H1 (cell line): Measurements from ENCODE around the gene CHTF18. TPM values are rescaled to one million over a fixed set of nuclear protein-coding genes. Genes with fewer than 3 reads are reported as not detected.
A peak's percentile ranks its signal among the peaks of the same experiment; 100 is the strongest.

Source experiments
- CTCF ChIA-PET: fragments of 300-600 bp; sonication (Branson Sonifier 250); formaldehyde crosslinking; loops from one replicate; lab custom pipeline; 2021; ENCODE audit not compliant: partially characterized antibody; lab: Charles Lee
- POLR2A ChIA-PET: fragments of 300-600 bp; sonication (Branson Sonifier 250); formaldehyde crosslinking; loops from one replicate; lab custom pipeline; 2021; ENCODE audit warnings: inconsistent platforms; ENCODE audit not compliant: partially characterized antibody; lab: Charles Lee
- DNase-seq, 2 experiments: peaks; one replicate each; pipeline versions ENCODE4 v3.0.0 to v3.0.0-alpha.2; 2010 to 2022; ENCODE audit warnings: low spot score in 2 of 2, low read depth in 1 of 2, mixed read lengths in 1 of 2
- FAIRE-seq: peaks from 2 replicates; lab custom pipeline; 2011; peaks lifted over from hg19 to GRCh38; lab: Jason Lieb, UNC
- H2AFZ ChIP-seq: 2 replicates; pipeline ENCODE4 v1.8.1; 2012; ENCODE audit warnings: low read length, inconsistent platforms
- H2AK5ac ChIP-seq: 2 replicates; pipeline ENCODE4 v1.6.1; 2013; ENCODE audit warnings: low read depth, low read length
- H2BK120ac ChIP-seq: replicated peaks from 2 replicates; pipeline ENCODE3; 2013; ENCODE audit warnings: low read depth, low read length, inconsistent platforms
- H2BK12ac ChIP-seq: 2 replicates; pipeline ENCODE4 v1.6.1; 2013; ENCODE audit warnings: low read depth, low read length
- H2BK15ac ChIP-seq: 2 replicates; pipeline ENCODE4 v1.6.1; 2013; ENCODE audit warnings: low read length
- H2BK20ac ChIP-seq: 2 replicates; pipeline ENCODE4 v1.6.1; 2013; ENCODE audit warnings: low read length
- H2BK5ac ChIP-seq: 2 replicates; pipeline ENCODE4 v1.6.1; 2013; ENCODE audit warnings: low read depth, low read length
- H3K14ac ChIP-seq: 2 replicates; pipeline ENCODE4 v1.6.1; 2013; ENCODE audit warnings: inconsistent platforms; ENCODE audit not compliant: insufficient read length
- H3K18ac ChIP-seq: 2 replicates; pipeline ENCODE4 v1.6.1; 2013; ENCODE audit warnings: low read length; ENCODE audit errors: extremely low read depth
- H3K23ac ChIP-seq: 2 replicates; pipeline ENCODE4 v1.6.1; 2013; ENCODE audit warnings: inconsistent platforms; ENCODE audit not compliant: insufficient read length
- H3K23me2 ChIP-seq: 2 replicates; pipeline ENCODE4 v1.6.1; 2013; ENCODE audit warnings: low read depth, low read length
- H3K27ac ChIP-seq: 2 replicates; pipeline ENCODE4 v1.6.1; 2011; ENCODE audit warnings: low read depth, low read length, inconsistent platforms
- H3K27me3 ChIP-seq, 4 experiments: replicated peaks in 1 of 4; 1 replicate in 1 of 4; 2 replicates in 3 of 4; pipeline versions ENCODE4 v1.6.1 to v1.8.1; 2011 to 2013; ENCODE audit warnings: low read length in 3 of 4, mild to moderate bottlenecking in 3 of 4, inconsistent platforms in 2 of 4, mixed read lengths in 2 of 4, moderate library complexity in 1 of 4; ENCODE audit not compliant: control insufficient read depth in 3 of 4, insufficient read depth in 3 of 4; ENCODE audit errors: extremely low read depth in 1 of 4
- H3K36me3 ChIP-seq, 4 experiments: 2 replicates each; pipeline versions ENCODE4 v1.6.1 to v1.8.1; 2011 to 2013; ENCODE audit warnings: mild to moderate bottlenecking in 4 of 4, low read length in 3 of 4, moderate library complexity in 2 of 4, control low read depth in 1 of 4, inconsistent platforms in 1 of 4; ENCODE audit not compliant: insufficient read depth in 4 of 4, control insufficient read depth in 2 of 4
- H3K4ac ChIP-seq: replicated peaks from 2 replicates; pipeline ENCODE3; 2013; ENCODE audit warnings: low read length, low read depth, mixed read lengths, inconsistent platforms; ENCODE audit not compliant: insufficient read length
- H3K4me1 ChIP-seq, 4 experiments: replicated peaks in 1 of 4; 1 replicate in 1 of 4; 2 replicates in 3 of 4; pipeline versions ENCODE4 v1.6.1 to v1.8.1; 2011 to 2013; ENCODE audit warnings: low read length in 3 of 4, inconsistent platforms in 2 of 4, mixed read lengths in 1 of 4; ENCODE audit not compliant: insufficient read depth in 4 of 4, control insufficient read depth in 3 of 4
- H3K4me2 ChIP-seq, 2 experiments: 2 replicates each; pipeline versions ENCODE4 v1.6.1 to v1.8.1; 2011 to 2013; ENCODE audit warnings: low read depth in 2 of 2, low read length in 2 of 2, control low read depth in 1 of 2, inconsistent platforms in 1 of 2, mild to moderate bottlenecking in 1 of 2; ENCODE audit not compliant: insufficient read depth in 1 of 2
- H3K4me3 ChIP-seq, 4 experiments: fragments of 200-600, 300-600 bp in 1 of 4; sonication (generic), shearing (Covaris generic), sonication (Bioruptor Twin) in 1 of 4; 2 replicates each; pipeline versions ENCODE4 v1.5.1 to v1.8.1; 2011 to 2016; ENCODE audit warnings: low read length in 4 of 4, low read depth in 3 of 4, control low read depth in 2 of 4, inconsistent platforms in 2 of 4, mild to moderate bottlenecking in 2 of 4, mixed read lengths in 1 of 4, moderate library complexity in 1 of 4; ENCODE audit not compliant: insufficient read depth in 2 of 4; ENCODE audit errors: extremely low read depth in 1 of 4
- H3K56ac ChIP-seq: replicated peaks from 2 replicates; pipeline ENCODE3; 2013; ENCODE audit warnings: low read depth, mild to moderate bottlenecking, mixed read lengths, low read length, inconsistent platforms; ENCODE audit not compliant: insufficient read length
- H3K79me1 ChIP-seq: 2 replicates; pipeline ENCODE4 v1.6.1; 2013; ENCODE audit warnings: low read depth, low read length, control low read depth
- H3K79me2 ChIP-seq, 2 experiments: 2 replicates each; pipeline versions ENCODE4 v1.6.1 to v1.8.1; 2012 to 2013; ENCODE audit warnings: low read length in 2 of 2, mild to moderate bottlenecking in 2 of 2, inconsistent platforms in 1 of 2; ENCODE audit not compliant: insufficient read depth in 2 of 2, control insufficient read depth in 1 of 2
- H3K9ac ChIP-seq, 4 experiments: replicated peaks in 1 of 4; 1 replicate in 1 of 4; 2 replicates in 3 of 4; pipeline versions ENCODE4 v1.6.1 to v1.8.1; 2011 to 2013; ENCODE audit warnings: low read depth in 3 of 4, low read length in 3 of 4, control low read depth in 2 of 4, mild to moderate bottlenecking in 2 of 4, moderate library complexity in 2 of 4, inconsistent platforms in 1 of 4; ENCODE audit errors: extremely low read depth in 1 of 4
- H3K9me3 ChIP-seq, 2 experiments: 2 replicates each; pipeline versions ENCODE4 v1.6.1 to v1.8.1; 2012 to 2013; ENCODE audit warnings: mild to moderate bottlenecking in 2 of 2, moderate library complexity in 2 of 2, control low read depth in 1 of 2, inconsistent platforms in 1 of 2, low read depth in 1 of 2, low read length in 1 of 2, mixed read lengths in 1 of 2; ENCODE audit not compliant: insufficient read depth in 2 of 2
- H4K20me1 ChIP-seq, 2 experiments: replicated peaks in 1 of 2; 2 replicates each; pipeline versions ENCODE3 to v1.8.1; 2011 to 2013; ENCODE audit warnings: inconsistent platforms in 2 of 2, low read length in 2 of 2, mild to moderate bottlenecking in 1 of 2; ENCODE audit not compliant: insufficient read depth in 2 of 2, control insufficient read depth in 1 of 2
- H4K5ac ChIP-seq: 2 replicates; pipeline ENCODE4 v1.6.1; 2013; ENCODE audit warnings: low read length, low read depth, mixed read lengths, inconsistent platforms; ENCODE audit not compliant: insufficient read length
- H4K8ac ChIP-seq: 2 replicates; pipeline ENCODE4 v1.8.0; 2013; ENCODE audit warnings: mild to moderate bottlenecking, moderate library complexity, low read length, inconsistent platforms; ENCODE audit not compliant: insufficient read depth; ENCODE audit errors: extremely low read depth
- H4K91ac ChIP-seq: replicated peaks from 2 replicates; pipeline ENCODE3; 2013; ENCODE audit warnings: low read length, mixed read lengths, inconsistent platforms; ENCODE audit not compliant: insufficient read length
- ASH2L ChIP-seq: fragments of 200-600, 300-600 bp; sonication (generic); IDR thresholded peaks from one replicate; pipeline ENCODE4 v1.7.1; 2017; ENCODE audit warnings: low read length
- BCL11A ChIP-seq, 2 experiments: IDR thresholded peaks; one replicate each; pipeline ENCODE4 v1.6.1; 2011; ENCODE audit warnings: low read depth in 2 of 2, low read length in 2 of 2, mild to moderate bottlenecking in 2 of 2
- E2F6 ChIP-seq: IDR thresholded peaks from 2 replicates; pipeline ENCODE4 v1.6.1; 2012; ENCODE audit warnings: inconsistent platforms
- PHF8 ChIP-seq: fragments of 200-600 bp; sonication (generic); conservative IDR thresholded peaks from 2 replicates; pipeline ENCODE4 v1.7.1; 2012; ENCODE audit warnings: low read depth, mild to moderate bottlenecking, inconsistent platforms, low read length, moderate library complexity
- SAP30 ChIP-seq: fragments of 300-600 bp; sonication (generic); IDR thresholded peaks from 2 replicates; pipeline ENCODE4 v1.7.1; 2012; ENCODE audit warnings: low read length, moderate library complexity, mild to moderate bottlenecking, inconsistent platforms; ENCODE audit not compliant: insufficient read depth, insufficient replicate concordance
- SIN3A ChIP-seq, 2 experiments: IDR thresholded peaks in 1 of 2; conservative IDR thresholded peaks in 1 of 2; 2 replicates each; pipeline ENCODE4 v1.6.1; 2011 to 2012; ENCODE audit warnings: low read length in 2 of 2, improper control_type of control experiment in 1 of 2, low read depth in 1 of 2, mild to moderate bottlenecking in 1 of 2
- YY1 ChIP-seq: IDR thresholded peaks from 2 replicates; pipeline ENCODE4 v1.6.1; 2011; ENCODE audit warnings: low read depth, mild to moderate bottlenecking, low read length
- WGBS, 2 experiments: shearing (Covaris generic) in 1 of 2; methylation state at CpG; one replicate each; pipeline versions ENCODE4 v1.1.6 to v1.1.7; 2013 to 2015; ENCODE audit warnings: low lambda C conversion rate in 2 of 2, mixed read lengths in 2 of 2, inconsistent platforms in 1 of 2, low coverage in 1 of 2, missing lambda C conversion rate in 1 of 2; ENCODE audit not compliant: insufficient replicate concordance in 2 of 2, insufficient coverage in 1 of 2, insufficient read length in 1 of 2; ENCODE audit errors: extremely low coverage in 1 of 2, missing lambda C conversion rate in 1 of 2; 5-methylcytosine and 5-hydroxymethylcytosine counted together
- polyA plus RNA-seq, 7 experiments: library from polyadenylated mRNA; depleted of rRNA in 3 of 7; stranded (reverse) in 5 of 7; unstranded in 2 of 7; fragments of >200 nt in 5 of 7; fragments of 200-250 nt in 2 of 7; gene quantifications; 1 replicate in 5 of 7; 2 replicates in 1 of 7; 4 replicates in 1 of 7; pipeline versions ENCODE4 v1.2.1 to v1.2.3, GENCODE V29; 2011 to 2013; ENCODE audit warnings: missing spikeins in 2 of 7, mixed read lengths in 2 of 7
- total RNA-seq: library from RNA; stranded (reverse); fragmentation: NEBNext Ultra II Directional; extraction: Animal tissue kit (Norgen Biotek cat#: 25700); gene quantifications from 2 replicates; pipeline ENCODE4 v1.2.1, GENCODE V29; 2021

Gene CHTF18
- total and polyA plus RNA-seq, 2 of the 8 experiments (the other 6 are each of a cell fraction or from before 2014, with no cell fraction given): 75.3 to 104 TPM

- Histone ChIP-seq H3K9me3 (no peaks in the 10 kb centered on the region), H3K14ac (no peak overlapping the region), H2BK20ac (no peak overlapping the region), H3K27me3 (peaks cover 0 to 25% (median 16%) of the 10 kb centered on the region in 4 experiments; a peak in 6 of 7 replicates), H3K79me2 (peaks cover 0 to 5% of the 10 kb centered on the region in 2 experiments; a peak in 1 of 4 replicates), H4K5ac (peak overlapping the region; percentile 68), H3K9ac (peak overlapping the region; percentile 9 to 70 (median 52); a peak in 5 of 7 replicates), H2BK120ac (no peak overlapping the region), H3K4me3 (peak overlapping the region; percentile 65 to 79 (median 76)), H3K23me2 (no peaks in the 10 kb centered on the region; the same call in 1 of the 2 replicates), H3K23ac (no peak overlapping the region), H4K8ac (peak overlapping the region; percentile 93), H2AFZ (0 out of 2 replicates have a peak overlapping the region, but pooled peaks have one; percentile 14), H3K18ac (no peak overlapping the region), H3K4ac (peak overlapping the region; percentile 65), H4K91ac (no peak overlapping the region), H3K4me1 (peaks cover 0 to 4% (median 2%) of the 10 kb centered on the region in 4 experiments; a peak in 5 of 7 replicates), H3K36me3 (no peaks in the 10 kb centered on the region), H2BK15ac (no peak overlapping the region), H3K79me1 (no peaks in the 10 kb centered on the region), H3K4me2 (peak overlapping the region; percentile 70 to 75), H3K27ac (no peak overlapping the region), H2BK12ac (no peak overlapping the region), H2AK5ac (no peak overlapping the region), H3K56ac (no peak overlapping the region), H2BK5ac (no peak overlapping the region), H4K20me1 (peaks cover 0 to 5% of the 10 kb centered on the region in 2 experiments)
- DNase-seq (no peak), FAIRE-seq (no peak)
- 24% methylated on average over 14 of the region's 19 CpGs; no CpG with 5 or more reads in 1 of the 2 experiments for WGBS, 2 experiments
- TF ChIP-seq SIN3A (conservative IDR thresholded peaks at IDR 0.05 in 1 of 2, IDR thresholded peaks at IDR 0.05 in 1 of 2; ENCODE audit: low read depth in 1 of 2, low read length in 2 of 2) (peak in 1 of 2 experiments; percentile 3; a peak in 1 of 4 replicates), SAP30 (peak; percentile 21), BCL11A (IDR thresholded peaks at IDR 0.05; ENCODE audit: low read depth in 2 of 2, low read length in 2 of 2) (no peak), PHF8 (peak; percentile 62), YY1 (no peak), E2F6 (peak; percentile 2; the same call in 1 of the 2 replicates), ASH2L (peak; percentile 72)
- ChIA-PET CTCF (interaction anchor here (1.0 kb wide), 1 partner anchor 247 kb away, joined by 3 read pairs; no protein-coding TSS in a partner anchor), POLR2A (no interaction called here)
Observed at GRCh38 chr16:808085-808386, 19.6 kb downstream of the CHTF18 start.
